Activated CD8-positive, alpha-beta memory T cell treated with anti-CD3 and anti-CD28 coated beads for 48 hours (primary cell): ENCODE measurements around the gene SATB2.

Source experiments
- DNase-seq, 3 experiments: peaks; one replicate each; pipeline ENCODE4 v3.0.0-alpha.2; 2020; ENCODE audit warnings: low read depth in 2 of 3, low spot score in 2 of 3

SATB2 gene

GRCh38 chr2:199261239-199261638 is 196.5 kb downstream of the SATB2 start:
- DNase-seq: no peak

GRCh38 chr2:199259671-199260070 is 198.1 kb downstream of the SATB2 start:
- no peak for DNase-seq

- no peak for DNase-seq
Observed at GRCh38 chr2:199258291-199258690, 199.4 kb downstream of the SATB2 start.

- no peak for DNase-seq
Observed at GRCh38 chr2:199257261-199258224, 200.2 kb downstream of the SATB2 start.

- DNase-seq: no peak
Observed at GRCh38 chr2:199230091-199230490, 227.6 kb downstream of the SATB2 start.

- peak in 2 of 3 experiments; percentile 0 to 5 for DNase-seq
Observed at GRCh38 chr2:199228887-199229819, 228.6 kb downstream of the SATB2 start.

- DNase-seq: no peak
Observed at GRCh38 chr2:199223791-199224190, 233.9 kb downstream of the SATB2 start.

GRCh38 chr2:199220920-199221319 is 236.8 kb downstream of the SATB2 start:
- no peak for DNase-seq

- no peak for DNase-seq
Observed at GRCh38 chr2:199219551-199219950, 238.2 kb downstream of the SATB2 start.
